ENCODE results near the gene GUK1.
A peak's percentile ranks its signal among the peaks of the same experiment; 100 is the strongest.

Gene GUK1

DNA sequence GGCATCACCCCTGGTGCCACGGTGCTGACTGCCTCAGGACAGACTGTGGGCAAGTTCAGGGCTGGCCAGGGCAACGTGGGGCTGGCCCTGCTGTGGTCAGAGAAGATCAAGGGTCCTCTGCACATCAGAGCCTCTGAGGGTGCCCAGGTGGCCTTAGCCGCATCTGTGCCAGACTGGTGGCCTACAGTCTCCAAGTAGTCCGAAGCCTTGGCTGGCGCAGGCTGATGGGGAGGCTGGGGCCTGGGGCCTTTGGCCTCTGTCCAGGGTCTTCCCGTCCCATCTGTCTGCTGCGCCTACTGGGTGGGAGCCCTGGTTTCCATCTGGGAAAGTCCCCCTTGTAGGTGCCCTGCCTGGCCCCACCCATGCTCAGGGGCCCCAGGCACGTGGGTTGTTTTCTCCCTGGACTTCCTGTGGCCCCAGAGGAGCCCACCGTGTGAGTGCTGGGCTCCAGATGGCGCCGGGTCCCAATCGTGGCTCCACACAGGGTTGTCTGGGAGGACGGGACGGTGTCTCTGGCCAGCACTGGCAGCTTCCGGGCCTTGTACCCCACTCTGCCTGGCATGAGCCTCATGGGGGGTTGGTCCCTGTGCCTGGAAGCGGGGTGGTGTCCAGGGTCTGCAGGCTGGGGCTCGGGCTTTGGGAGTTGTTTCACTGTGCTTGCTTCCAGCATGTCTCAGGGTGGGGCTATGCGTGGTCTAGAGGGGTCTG is 35.4 kb downstream of the GUK1 start:
- H3K4me1 ChIP-seq (ENCODE audit: control insufficient read depth, insufficient read depth, low read length): peaks cover 11% of the 10 kb centered on the region

DNA sequence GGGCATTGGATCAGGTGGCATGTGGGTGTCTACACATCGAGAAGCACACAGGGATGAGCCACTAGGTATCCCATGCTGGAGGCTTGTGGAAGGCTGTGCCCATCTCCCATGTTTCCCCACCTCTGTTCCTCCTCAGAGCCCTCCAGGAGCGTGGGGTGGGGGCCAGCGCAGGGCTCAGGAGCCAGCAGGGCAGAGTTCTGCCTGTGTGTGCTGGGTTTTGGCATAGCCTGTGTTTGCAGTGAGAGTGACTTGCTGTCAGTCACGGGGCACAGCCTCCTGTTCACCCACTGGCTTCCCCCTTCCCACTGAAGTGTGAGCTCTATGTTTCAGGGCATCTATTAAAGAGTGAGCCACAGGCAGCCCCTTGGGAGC is 35.9 kb downstream of the GUK1 start:
- H3K9ac ChIP-seq (ENCODE audit: low read length): no peak overlapping the region
- no peak overlapping the region for H3K27ac ChIP-seq (ENCODE audit: low read depth, low read length)
- peaks cover 11% of the 10 kb centered on the region for H3K4me1 ChIP-seq (ENCODE audit: control insufficient read depth, insufficient read depth, low read length)
- no peak overlapping the region for H3K4me3 ChIP-seq (ENCODE audit: low read depth, low read length)
- peaks cover 4% of the 10 kb centered on the region for H3K36me3 ChIP-seq (ENCODE audit: control insufficient read depth, insufficient read depth, low read length)
- no peaks in the 10 kb centered on the region for H3K9me3 ChIP-seq (ENCODE audit: control insufficient read depth, insufficient read depth, low read depth, low read length)
- H3K27me3 ChIP-seq (ENCODE audit: control insufficient read depth, insufficient read depth, low read length): no peaks in the 10 kb centered on the region

More for the DNA sequence above, 35.4 kb downstream of the GUK1 start:
- Histone ChIP-seq H3K9ac (ENCODE audit: low read length) (no peak overlapping the region), H3K4me3 (ENCODE audit: low read depth, low read length) (peak overlapping the region; percentile 71; the same call in 1 of the 2 replicates), H3K27me3 (ENCODE audit: control insufficient read depth, insufficient read depth, low read length) (no peaks in the 10 kb centered on the region), H3K36me3 (ENCODE audit: control insufficient read depth, insufficient read depth, low read length) (peaks cover 4% of the 10 kb centered on the region), H3K9me3 (ENCODE audit: control insufficient read depth, insufficient read depth, low read depth, low read length) (no peaks in the 10 kb centered on the region), H3K27ac (ENCODE audit: low read depth, low read length) (no peak overlapping the region)

DNA sequence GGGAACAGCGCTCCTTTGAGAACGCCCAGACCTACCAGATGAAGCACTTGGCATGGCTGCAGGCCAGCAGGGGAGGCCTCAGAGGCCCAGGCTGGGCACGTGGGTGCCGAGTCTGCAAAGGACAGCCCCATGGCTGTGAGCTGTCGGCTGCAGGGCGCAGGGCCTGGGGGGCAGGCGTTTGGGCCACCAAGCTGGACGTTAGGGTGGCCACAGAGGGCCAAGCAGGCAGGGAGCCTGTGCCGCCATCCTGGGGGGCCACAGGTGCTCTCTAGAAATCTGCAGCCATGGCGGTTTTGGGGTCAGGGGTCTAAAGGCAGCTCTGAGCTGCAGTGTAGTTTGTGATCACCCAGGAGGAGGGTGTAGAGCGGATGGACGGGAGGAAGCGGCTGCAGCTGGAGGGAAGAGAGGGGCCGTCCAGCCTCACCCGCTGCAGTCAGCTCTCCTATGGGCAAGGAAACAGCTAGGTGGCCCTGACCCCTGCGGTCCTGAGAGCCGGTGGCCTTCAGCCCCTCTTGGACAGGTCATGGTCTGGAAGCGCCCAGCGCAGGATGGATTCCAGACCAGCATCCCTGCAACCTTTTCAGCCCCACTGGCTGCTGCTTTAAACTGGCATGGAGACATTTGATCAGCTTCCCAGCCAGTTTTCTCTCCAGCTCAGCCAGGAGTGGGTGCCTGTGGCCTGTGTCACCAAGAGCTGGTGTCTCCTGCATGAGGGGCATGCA is 36.5 kb downstream of the GUK1 start:
- peaks cover 4% of the 10 kb centered on the region for H3K36me3 ChIP-seq (ENCODE audit: control insufficient read depth, insufficient read depth, low read length)
- no peaks in the 10 kb centered on the region for H3K9me3 ChIP-seq (ENCODE audit: control insufficient read depth, insufficient read depth, low read depth, low read length)
- H3K4me3 ChIP-seq (ENCODE audit: low read depth, low read length): no peak overlapping the region
- H3K4me1 ChIP-seq (ENCODE audit: control insufficient read depth, insufficient read depth, low read length): peaks cover 11% of the 10 kb centered on the region
- no peak overlapping the region for H3K9ac ChIP-seq (ENCODE audit: low read length)
- no peak overlapping the region for H3K27ac ChIP-seq (ENCODE audit: low read depth, low read length)
- H3K27me3 ChIP-seq (ENCODE audit: control insufficient read depth, insufficient read depth, low read length): no peaks in the 10 kb centered on the region

DNA sequence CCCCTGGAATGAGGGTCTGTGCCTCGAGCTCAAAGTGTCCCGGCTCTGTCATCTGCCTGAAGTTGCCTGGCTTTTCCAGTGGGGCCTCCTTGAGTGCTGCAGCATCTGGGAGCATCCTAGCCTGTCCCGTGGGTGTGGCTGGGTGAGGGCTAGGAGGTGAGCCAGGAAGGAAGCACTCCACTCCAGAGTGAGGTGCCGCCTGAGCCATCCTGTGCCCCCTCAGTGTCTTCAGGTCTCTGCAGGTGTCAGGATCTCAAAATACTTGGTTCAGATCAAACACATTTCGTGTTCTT is 37.0 kb downstream of the GUK1 start:
- Histone ChIP-seq H3K9ac (ENCODE audit: low read length) (no peak overlapping the region), H3K4me3 (ENCODE audit: low read depth, low read length) (no peak overlapping the region), H3K4me1 (ENCODE audit: control insufficient read depth, insufficient read depth, low read length) (peaks cover 11% of the 10 kb centered on the region)

DNA sequence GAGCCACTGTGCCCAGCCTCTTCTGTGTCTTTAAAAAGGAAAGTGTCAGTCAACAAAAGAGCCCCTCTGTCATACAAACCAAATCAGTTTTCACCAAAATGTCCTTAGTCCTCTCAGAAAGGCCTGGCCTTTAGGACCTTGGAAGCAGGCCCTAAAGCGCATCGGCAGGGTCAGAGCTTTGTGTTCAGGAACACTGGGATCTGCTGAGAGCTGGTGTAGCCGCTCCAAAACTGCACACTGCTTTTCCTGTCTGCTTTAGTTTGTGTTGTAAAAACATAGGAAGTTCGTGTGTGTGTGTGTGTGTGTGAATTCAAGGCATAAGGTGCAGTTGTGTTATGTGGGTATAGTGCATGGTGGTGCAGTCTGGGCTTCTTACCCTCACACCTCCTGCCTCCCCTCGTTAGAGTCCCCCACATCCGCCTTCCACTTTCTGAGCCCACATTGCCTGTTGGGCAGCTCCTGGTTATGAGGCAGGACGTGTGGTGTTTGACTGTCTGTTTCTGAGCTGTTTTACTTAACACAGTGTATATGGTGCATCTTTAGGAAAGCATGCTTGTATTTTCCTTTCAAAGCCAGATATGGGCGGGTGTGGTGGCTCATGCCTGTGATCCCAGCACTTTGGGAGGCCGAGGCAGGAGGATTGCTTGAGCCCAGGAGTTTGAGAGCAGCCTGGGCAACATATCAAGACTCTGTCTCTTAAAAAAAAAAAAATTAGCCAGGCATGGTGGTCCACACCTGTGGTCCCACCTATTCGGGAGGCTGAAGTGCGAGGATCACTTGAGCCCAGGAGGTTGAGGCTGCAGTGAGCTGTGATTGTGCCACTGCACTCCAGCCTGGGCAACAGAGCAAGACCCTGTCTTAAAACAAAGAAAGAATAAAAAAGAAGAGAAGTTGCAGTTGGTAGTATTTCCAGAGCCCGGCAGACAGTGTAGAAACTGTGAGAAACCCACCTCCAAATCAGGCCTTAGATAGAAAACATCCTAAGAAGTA is 37.9 kb downstream of the GUK1 start:
- Histone ChIP-seq H3K27ac (ENCODE audit: low read depth, low read length) (no peak overlapping the region), H3K9ac (ENCODE audit: low read length) (no peak overlapping the region)

More for the DNA sequence above, 37.0 kb downstream of the GUK1 start:
- H3K36me3 ChIP-seq (ENCODE audit: control insufficient read depth, insufficient read depth, low read length): peaks cover 4% of the 10 kb centered on the region
- H3K27ac ChIP-seq (ENCODE audit: low read depth, low read length): no peak overlapping the region
- H3K9me3 ChIP-seq (ENCODE audit: control insufficient read depth, insufficient read depth, low read depth, low read length): no peaks in the 10 kb centered on the region
- H3K27me3 ChIP-seq (ENCODE audit: control insufficient read depth, insufficient read depth, low read length): no peaks in the 10 kb centered on the region

DNA sequence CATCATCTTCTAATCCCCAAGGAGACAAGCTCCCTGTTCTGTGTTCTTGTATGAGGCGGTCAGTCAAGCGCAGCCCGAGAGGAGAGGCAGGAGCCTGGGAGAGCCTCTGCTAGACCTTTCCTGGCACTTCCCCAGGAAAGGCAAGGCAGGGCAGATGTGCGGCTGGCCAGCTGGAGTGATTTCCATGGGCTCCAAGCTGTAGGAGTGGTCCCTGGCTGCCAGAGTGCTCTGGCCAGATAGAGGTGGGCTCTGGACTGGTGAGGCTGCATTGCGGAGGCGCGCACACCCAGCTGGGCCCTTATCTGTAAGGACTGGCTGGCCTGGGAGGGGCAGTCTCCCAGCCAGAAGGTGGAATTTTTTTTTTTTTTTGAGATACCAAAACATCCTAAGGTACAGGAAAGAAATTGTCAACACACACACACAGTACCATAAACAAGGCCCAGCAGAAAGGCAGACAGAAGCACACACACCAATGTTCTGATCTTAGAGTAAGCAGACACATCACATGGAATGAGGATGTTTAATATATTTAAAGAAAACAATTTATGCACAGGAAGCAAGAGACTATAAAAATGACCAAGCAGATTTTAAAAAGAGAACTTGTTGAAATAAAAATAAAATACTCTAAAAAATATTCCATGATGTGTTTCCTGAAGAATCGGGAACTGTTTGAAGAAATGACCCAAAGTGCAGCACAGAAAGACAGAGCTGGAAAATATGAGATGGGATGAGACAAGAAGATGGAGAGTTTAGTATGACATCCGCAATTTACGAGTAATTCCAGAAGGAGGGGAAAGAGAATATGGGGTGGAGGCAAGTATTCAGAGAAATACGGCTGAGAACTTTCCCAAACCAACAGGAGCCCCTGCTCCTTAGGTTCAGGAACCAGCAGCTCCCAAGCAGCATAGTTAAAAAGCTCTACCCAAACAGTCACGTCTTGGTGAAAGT is 38.9 kb downstream of the GUK1 start:
- Histone ChIP-seq H3K9me3 (ENCODE audit: control insufficient read depth, insufficient read depth, low read depth, low read length) (no peaks in the 10 kb centered on the region), H3K27me3 (ENCODE audit: control insufficient read depth, insufficient read depth, low read length) (no peaks in the 10 kb centered on the region), H3K27ac (ENCODE audit: low read depth, low read length) (no peak overlapping the region), H3K36me3 (ENCODE audit: control insufficient read depth, insufficient read depth, low read length) (peaks cover 4% of the 10 kb centered on the region), H3K9ac (ENCODE audit: low read length) (no peak overlapping the region), H3K4me3 (ENCODE audit: low read depth, low read length) (no peak overlapping the region), H3K4me1 (ENCODE audit: control insufficient read depth, insufficient read depth, low read length) (0 out of 2 replicates have a peak, but pooled peaks cover 6% of the 10 kb centered on the region)

More for the DNA sequence above, 37.9 kb downstream of the GUK1 start:
- H3K4me3 ChIP-seq (ENCODE audit: low read depth, low read length): no peak overlapping the region
- H3K36me3 ChIP-seq (ENCODE audit: control insufficient read depth, insufficient read depth, low read length): peaks cover 4% of the 10 kb centered on the region
- no peaks in the 10 kb centered on the region for H3K27me3 ChIP-seq (ENCODE audit: control insufficient read depth, insufficient read depth, low read length)
- no peaks in the 10 kb centered on the region for H3K9me3 ChIP-seq (ENCODE audit: control insufficient read depth, insufficient read depth, low read depth, low read length)
- peaks cover 11% of the 10 kb centered on the region for H3K4me1 ChIP-seq (ENCODE audit: control insufficient read depth, insufficient read depth, low read length)

DNA sequence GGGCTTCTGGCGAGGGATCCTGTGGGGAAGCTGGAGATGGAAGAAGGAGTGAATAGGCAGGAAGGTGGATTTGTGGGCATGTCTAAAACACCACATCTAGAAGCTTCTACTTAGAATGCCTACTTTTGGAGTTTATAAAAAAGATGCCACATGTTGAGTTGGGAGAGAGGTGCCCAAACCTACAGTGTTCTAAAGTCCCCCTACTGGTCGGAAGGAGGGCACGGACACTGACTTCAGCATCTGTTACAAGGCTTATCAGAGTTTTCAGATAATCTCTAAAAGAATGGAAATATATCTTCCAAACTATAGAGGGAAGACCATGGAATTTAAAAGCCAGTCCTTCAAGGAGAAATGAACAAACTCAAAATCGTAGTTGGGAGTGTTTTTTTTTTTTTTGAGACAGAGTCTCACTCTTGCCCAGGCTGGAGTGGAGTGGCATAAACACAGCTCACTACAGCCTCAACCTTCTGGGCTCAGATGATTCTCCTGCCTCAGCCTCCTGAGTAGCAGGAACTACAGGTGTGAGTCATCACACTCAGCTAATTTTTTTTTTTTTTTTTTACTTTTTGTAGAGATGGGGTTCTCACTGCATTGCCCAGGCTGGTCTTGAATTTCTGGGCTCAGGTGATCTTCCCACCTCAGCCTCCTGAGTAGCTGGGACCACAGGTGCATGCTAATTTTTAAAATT is 40.3 kb downstream of the GUK1 start:
- Histone ChIP-seq H3K9ac (ENCODE audit: low read length) (no peak overlapping the region), H3K4me1 (ENCODE audit: control insufficient read depth, insufficient read depth, low read length) (no peaks in the 10 kb centered on the region), H3K27ac (ENCODE audit: low read depth, low read length) (no peak overlapping the region), H3K27me3 (ENCODE audit: control insufficient read depth, insufficient read depth, low read length) (no peaks in the 10 kb centered on the region), H3K4me3 (ENCODE audit: low read depth, low read length) (no peak overlapping the region), H3K9me3 (ENCODE audit: control insufficient read depth, insufficient read depth, low read depth, low read length) (no peaks in the 10 kb centered on the region), H3K36me3 (ENCODE audit: control insufficient read depth, insufficient read depth, low read length) (no peaks in the 10 kb centered on the region; the same call in 1 of the 2 replicates)

DNA sequence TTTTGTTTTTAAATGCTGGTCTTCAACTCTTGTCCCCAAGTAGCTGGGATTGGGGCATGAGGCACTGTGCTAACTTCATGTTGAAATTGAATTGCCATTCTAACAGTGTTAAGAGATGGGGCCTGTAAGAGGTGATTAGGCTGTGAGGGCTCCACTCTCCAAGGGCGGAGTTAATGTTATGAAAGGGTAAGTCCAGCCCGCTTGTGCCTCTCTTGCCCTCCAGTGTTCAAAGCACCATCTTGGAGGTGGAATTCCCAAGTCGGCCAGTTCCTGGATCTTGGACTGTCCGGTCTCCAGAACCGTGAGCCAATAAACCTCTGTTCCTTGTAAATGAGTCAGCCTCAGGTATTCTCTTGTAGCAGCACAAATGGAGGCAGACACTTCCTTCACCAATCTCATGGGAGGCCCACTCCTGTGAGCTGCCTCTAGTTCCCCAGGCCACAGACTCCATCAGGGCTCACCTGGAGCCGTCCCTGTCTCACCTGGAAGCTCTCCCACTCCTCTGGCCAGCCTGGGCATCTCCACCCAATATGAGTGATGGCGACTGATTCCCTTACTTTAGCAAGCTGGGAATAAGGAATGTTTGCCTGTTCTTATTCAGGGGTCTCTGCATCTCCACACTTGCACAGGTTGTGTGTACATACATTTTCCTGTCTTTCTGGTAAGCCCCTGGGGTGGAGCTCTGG is 41.0 kb downstream of the GUK1 start:
- no peaks in the 10 kb centered on the region for H3K27me3 ChIP-seq (ENCODE audit: control insufficient read depth, insufficient read depth, low read length)
- H3K27ac ChIP-seq (ENCODE audit: low read depth, low read length): no peak overlapping the region
- no peaks in the 10 kb centered on the region for H3K36me3 ChIP-seq (ENCODE audit: control insufficient read depth, insufficient read depth, low read length)
- no peaks in the 10 kb centered on the region for H3K4me1 ChIP-seq (ENCODE audit: control insufficient read depth, insufficient read depth, low read length)
- H3K9me3 ChIP-seq (ENCODE audit: control insufficient read depth, insufficient read depth, low read depth, low read length): no peaks in the 10 kb centered on the region
- H3K4me3 ChIP-seq (ENCODE audit: low read depth, low read length): no peak overlapping the region
- no peak overlapping the region for H3K9ac ChIP-seq (ENCODE audit: low read length)

DNA sequence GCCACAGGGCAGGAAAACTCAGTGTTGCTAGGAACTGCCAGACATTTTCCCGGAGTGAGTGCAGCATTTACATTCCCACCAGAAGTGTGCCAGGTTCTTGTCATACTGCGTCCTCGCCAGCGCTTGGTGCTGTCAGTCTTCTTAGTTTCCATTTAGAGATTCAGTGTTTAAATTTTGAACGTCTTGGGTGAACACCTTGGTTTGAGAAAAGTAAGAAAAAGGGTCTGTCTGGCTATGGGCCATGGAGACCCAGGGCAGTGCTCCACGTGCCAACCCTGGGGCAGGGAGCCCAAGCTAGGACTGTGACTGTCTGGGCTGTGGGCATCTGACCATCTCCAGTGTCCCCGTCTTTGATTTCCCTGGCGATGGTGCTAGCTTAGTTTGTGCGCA is 41.6 kb downstream of the GUK1 start:
- Histone ChIP-seq H3K4me1 (ENCODE audit: control insufficient read depth, insufficient read depth, low read length) (no peaks in the 10 kb centered on the region), H3K36me3 (ENCODE audit: control insufficient read depth, insufficient read depth, low read length) (no peaks in the 10 kb centered on the region), H3K4me3 (ENCODE audit: low read depth, low read length) (no peak overlapping the region), H3K9me3 (ENCODE audit: control insufficient read depth, insufficient read depth, low read depth, low read length) (no peaks in the 10 kb centered on the region), H3K27ac (ENCODE audit: low read depth, low read length) (no peak overlapping the region), H3K27me3 (ENCODE audit: control insufficient read depth, insufficient read depth, low read length) (no peaks in the 10 kb centered on the region), H3K9ac (ENCODE audit: low read length) (no peak overlapping the region)
